Endothelial cell of umbilical vein (primary cell): Measurements from ENCODE around the gene COL13A1.

Source experiments
- CTCF ChIP-seq, 2 donors: IDR thresholded peaks; 1 replicate in 1 of 2; 2 replicates in 1 of 2; pipeline ENCODE4 v1.5.1; 2011; ENCODE audit warnings: low read length in 2 of 2, mild to moderate bottlenecking in 2 of 2, moderate library complexity in 2 of 2, control low read depth in 1 of 2, inconsistent platforms in 1 of 2, low read depth in 1 of 2; ENCODE audit not compliant: insufficient read depth in 1 of 2; ENCODE audit errors: extremely low read depth in 1 of 2
- EZH2 ChIP-seq: IDR thresholded peaks from 2 replicates; pipeline ENCODE4 v1.6.1; 2012; ENCODE audit warnings: borderline replicate concordance, low read depth, mild to moderate bottlenecking, moderate library complexity, low read length, inconsistent platforms; ENCODE audit not compliant: severe bottlenecking
- FOS ChIP-seq: IDR thresholded peaks from 2 replicates; pipeline ENCODE4 v1.6.1; 2011; ENCODE audit warnings: mild to moderate bottlenecking, low read length, moderate library complexity, borderline replicate concordance; ENCODE audit not compliant: insufficient read depth
- GATA2 ChIP-seq: IDR thresholded peaks from 2 replicates; pipeline ENCODE4 v1.7.0; 2011; ENCODE audit warnings: low read depth, mild to moderate bottlenecking, moderate library complexity, mixed read lengths, low read length; ENCODE audit not compliant: insufficient read length, insufficient read depth
- MAX ChIP-seq: IDR thresholded peaks from 2 replicates; pipeline ENCODE4 v1.6.1; 2011; ENCODE audit not compliant: insufficient read depth, insufficient read length
- POLR2A ChIP-seq: IDR thresholded peaks from 2 replicates; pipeline ENCODE4 v1.6.1; 2012; ENCODE audit warnings: low read depth, mild to moderate bottlenecking, control low read depth, low read length
- POLR2AphosphoS5 ChIP-seq: IDR thresholded peaks from 2 replicates; pipeline ENCODE4 v1.6.1; 2012; ENCODE audit warnings: low read depth, mild to moderate bottlenecking, control low read depth, low read length, moderate library complexity; ENCODE audit not compliant: insufficient read depth

- TF ChIP-seq POLR2AphosphoS5 (no peak), CTCF (IDR thresholded peaks at IDR 0.05; ENCODE audit: extremely low read depth in 1 of 2, insufficient read depth in 1 of 2, low read depth in 1 of 2, low read length in 2 of 2) (no peak), POLR2A (no peak), FOS (no peak), MAX (no peak), EZH2 (no peak), GATA2 (no peak)
Measured at GRCh38 chr10:69876931-69877330, 75.2 kb downstream of the COL13A1 start.
